GM19372 (cell line): ENCODE results near the gene FGF19.
"Not testable (repeated sequence)": the region's sequence is repeated elsewhere in the genome, so short reads cannot be mapped to it uniquely, and the experiment has no call there.

Experiments
- ATAC-seq: cut with Tn5 transposase; IDR thresholded peaks from one replicate; pipeline ENCODE4 v1.9.1; 2021; ENCODE audit warnings: mild to moderate bottlenecking, low read depth, moderate library complexity; ENCODE audit not compliant: unreplicated experiment

Gene FGF19

DNA sequence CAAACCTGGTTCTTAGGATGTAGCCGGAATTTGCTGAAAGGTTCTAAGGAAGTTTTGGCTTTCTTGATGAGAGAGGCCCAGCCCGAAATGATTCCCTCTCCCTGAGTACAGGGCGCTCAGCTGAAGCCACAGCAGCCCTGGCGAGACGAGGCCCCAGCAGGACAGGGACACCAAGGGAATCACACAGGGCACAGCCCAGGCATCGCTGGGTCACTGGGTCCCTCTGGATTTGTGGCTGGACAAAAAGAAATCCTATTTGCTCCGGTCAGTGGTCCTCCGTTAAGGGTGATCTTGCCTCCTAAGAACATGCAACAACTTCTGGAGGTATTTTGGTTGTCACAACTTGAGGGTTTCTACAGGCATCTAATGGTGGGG, 6.4 kb downstream of the FGF19 start:
- ATAC-seq = no peak

DNA sequence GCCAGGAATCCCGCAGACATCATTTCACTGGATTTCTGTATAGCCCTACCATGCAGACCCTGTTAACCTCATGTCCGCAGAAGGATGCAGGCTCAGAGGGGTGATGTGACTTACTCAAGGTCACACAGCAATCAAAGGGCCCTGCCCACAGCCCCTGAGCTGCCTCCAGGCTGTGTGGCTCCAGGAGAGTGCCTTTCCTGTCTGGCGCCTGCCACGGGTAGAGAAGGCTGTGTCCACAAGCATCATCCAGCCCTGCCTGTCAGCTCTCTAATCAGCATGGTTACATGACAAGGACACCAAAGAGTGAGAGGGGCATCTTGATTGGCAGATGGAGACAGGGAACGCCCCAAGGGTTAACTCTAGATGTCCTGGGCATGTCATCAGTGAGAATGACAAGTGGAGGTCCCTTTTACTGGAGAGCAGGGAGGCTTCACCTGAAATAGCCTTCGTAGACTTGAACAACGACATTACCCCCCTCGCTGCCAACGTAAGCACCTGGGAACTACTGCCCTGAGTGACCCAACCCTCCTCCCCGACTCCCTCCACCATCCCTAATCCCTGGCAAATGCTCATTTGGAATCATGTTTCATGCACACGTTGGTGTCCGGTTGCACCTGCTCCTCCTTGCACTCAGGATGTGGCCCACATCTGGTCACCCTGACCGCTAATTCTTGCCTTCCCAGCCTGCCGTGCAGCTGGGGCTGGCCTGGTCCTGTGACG, 6.9 kb downstream of the FGF19 start:
- ATAC-seq = no peak

DNA sequence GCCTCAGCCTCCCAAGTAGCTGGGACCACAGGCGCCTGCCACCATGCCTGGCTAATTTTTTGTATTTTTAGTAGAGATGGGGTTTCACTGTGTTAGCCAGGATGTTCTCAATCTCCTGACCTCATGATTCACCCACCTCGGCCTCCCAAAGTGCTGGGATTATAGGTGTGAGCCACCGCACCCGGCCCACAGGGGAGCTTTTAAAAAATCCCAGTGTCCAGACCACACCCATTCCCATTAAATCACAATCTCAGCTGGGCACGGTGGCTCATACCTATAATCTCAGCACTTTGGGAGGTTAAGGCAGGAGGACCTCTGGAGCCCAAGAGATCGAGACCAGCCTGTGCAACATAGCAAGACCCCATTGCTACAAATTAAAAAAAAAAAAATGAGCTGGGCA, 7.8 kb downstream of the FGF19 start:
- ATAC-seq = not testable (repeated sequence)

DNA sequence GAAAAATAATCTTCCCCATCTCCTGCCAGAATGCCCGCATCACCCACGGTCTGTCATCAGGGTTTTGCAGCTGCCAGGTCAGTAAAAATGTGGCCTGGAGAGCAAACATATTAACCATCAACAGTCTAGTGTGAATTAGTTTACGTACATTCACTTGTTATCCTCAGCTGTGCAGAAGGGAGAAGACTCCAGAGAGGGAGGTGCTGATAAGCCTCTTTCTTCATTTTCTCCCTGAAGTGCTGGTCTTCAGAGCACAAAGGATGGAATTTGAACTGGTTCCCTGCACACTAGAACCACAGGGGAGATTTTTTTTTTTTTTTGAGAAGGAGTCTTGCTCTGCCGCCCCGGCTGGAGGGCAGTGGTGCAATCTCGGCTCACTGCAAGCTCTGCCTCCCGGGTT, 8.2 kb downstream of the FGF19 start:
- no peak for ATAC-seq

DNA sequence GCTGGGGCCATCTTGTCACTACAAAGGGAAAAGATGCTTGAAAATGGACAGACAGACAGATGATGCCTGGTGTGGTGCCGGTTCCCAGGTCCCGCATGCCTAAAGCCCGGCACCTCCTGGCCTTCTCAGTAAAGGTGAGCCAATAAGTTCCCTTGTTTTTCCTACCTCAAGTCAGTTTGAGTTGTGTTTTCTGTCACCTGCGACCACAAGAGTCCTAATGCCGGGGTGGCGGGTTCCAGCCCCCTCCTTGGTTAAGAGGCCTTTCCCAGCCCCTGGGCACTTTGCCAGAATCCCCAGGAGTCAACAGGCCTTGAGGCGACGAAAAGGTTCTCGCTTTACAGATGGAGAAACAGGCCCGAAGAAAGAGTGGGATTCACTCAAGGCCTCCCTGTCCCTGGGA, 9.0 kb downstream of the FGF19 start:
- no peak for ATAC-seq

DNA sequence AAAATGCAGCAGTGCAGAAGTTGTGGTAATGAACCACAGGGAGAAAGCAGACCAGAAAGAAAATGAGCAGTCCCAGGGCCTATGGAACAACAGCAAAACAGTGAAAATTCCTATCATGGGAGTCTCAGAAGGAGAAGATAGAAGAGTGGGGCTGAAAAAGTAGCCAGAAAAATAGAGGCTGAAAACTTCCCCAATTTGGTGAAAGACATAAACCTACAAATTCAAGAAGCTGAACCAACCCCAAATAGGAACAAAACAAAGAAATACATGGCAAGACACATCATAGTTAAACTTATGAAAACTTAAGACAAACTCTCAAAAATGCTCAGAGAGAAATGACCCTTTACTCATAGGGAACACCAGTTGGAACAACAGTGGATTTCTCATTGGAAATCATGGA, 11.4 kb downstream of the FGF19 start:
- ATAC-seq = no peak

DNA sequence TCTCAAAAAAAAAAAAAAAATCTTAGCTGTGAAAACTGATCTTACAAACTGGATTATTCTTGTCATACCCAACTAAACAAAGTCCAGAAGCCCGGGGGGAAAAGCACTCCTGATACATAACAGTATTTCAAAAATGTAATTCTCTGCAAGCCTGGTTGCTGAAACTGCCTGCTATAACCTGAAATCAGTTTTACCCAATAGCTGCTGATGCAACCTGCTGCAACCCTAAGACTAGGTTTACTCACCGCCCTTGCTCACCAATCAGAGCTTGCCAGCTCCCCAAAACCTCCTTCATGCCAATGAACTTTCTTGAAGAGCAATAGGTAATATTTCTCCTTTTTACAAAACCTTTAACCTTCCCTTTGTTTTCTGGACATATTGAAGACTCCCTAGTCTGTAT, 12.4 kb downstream of the FGF19 start:
- ATAC-seq = no peak

DNA sequence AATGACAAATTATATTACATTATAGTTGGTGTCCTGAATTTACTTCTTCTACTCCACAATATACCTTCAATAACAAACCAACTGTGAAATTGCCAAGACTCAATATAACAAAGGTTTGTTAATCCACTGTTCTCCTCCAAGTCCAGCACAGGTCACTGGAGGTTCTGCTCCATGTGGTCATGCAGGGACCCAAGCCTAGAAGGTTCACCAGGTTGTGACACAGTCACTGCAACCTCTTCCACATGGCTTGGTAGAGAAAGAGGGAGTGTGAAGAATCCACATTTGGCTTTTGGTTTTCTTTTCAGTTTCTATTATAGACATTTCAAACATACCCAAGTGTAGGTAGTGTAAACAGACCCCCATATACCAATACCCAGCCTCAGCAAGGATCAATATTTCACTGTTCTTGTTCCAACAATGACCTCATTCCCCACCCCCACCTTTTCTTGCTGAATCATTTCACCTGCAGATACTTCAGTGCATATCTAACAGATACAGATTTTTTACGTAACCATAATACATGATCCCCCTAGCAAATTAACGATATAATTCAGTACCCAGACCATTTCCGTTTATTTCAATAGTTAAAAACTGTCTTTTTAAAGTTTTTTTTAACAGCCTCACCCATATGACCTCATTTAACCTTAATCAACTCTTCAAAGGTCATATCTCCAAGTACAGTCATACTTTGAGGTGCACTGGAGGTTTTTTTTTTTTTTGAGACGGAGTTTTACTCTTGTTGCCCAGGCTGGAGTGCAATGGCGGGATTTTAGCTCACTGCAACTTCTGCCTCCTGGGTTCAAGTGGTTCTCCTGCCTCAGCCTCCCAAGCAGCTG, 14.1 kb downstream of the FGF19 start:
- no peak for ATAC-seq

DNA sequence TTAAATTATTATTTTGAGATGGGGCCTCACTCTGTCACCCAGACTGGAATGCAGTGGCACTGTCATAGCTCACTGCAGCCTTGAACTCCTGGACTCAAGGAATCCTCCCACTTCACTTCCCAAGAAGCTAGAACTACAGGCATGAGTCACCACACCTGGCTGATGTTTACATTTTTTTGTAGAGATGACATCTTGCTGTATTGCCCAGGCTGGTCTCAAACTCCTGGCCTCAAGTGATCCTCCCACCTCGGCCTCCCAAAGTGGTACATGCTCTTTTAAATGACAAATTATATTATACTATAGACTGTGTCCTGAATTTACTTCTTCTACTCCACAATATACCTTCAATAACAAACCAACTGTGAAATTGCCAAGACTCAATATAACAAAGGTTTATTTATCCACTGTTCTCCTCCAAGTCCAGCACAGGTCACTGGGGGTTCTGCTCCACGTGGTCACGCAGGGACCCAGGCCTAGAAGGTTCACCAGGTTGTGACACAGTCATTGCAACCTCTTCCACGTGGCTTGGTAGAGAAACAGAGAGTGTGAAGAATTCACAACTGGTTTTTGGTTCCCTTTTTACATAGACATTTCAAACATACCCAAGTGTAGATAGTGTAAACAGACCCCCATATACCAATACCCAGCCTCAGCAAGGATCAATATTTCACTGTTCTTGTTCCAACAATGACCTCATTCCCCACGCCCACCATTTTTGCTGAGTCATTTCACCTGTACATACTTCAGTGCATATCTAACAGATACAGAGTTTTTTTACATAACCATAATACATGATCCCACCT, 15.7 kb downstream of the FGF19 start:
- not testable (repeated sequence) for ATAC-seq

DNA sequence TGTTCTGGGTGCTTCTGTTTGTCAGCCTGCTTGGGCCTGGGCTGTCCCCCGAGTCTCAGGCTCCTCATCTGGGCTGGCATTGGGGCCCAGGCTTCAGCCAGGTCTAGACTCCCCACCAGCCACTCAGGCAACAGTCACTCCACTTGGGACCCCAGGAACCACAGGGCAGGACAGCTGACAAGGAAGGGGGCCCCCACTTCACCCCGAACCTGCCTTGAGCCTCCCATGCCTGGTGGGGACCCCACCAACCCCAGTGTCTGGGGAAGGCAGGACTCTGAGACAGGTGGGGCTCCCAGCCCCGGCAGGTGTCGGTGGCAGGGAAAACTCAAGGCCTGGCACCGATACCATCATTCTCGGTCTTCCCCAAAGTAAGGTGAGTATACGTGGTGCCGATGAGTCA, 17.0 kb downstream of the FGF19 start:
- ATAC-seq = no peak

DNA sequence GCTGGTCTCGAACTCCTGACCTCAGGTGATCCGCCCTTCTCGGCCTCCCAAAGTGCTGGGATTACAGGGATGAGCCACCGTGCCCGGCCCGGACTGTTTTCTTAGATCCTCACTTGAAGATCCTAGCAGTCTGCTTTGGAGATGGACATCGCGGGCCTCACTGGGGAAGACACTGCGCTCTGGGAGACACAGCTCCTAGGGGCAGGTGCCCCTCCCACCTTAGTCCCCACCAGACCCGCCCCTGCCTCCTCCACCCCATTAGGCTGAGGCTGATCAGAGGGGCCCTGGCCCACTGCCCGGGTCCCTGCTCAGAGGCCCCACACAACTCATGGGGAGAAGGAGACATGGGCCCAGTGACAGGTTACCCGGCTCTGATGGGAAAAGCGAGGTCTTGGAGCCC, 17.4 kb downstream of the FGF19 start:
- ATAC-seq = no peak

DNA sequence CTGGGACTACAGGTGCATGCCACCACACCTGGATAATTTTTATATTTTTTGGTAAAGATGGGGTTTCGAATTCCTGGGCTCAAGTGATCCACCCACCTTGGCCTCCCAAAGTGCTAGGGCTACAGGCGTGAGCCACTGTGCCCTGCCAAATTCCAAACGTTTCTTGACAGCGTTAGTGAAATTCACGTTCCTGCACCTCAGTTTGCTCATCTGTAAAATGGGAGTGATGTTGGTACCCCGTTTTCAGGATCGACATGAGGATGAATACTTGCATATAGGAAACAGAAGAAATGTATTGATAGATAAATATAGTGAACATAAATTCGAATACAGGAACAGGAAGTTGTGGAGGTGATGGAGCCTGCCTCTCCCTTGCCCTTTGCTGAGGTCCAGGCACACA, 18.5 kb downstream of the FGF19 start:
- ATAC-seq = no peak

DNA sequence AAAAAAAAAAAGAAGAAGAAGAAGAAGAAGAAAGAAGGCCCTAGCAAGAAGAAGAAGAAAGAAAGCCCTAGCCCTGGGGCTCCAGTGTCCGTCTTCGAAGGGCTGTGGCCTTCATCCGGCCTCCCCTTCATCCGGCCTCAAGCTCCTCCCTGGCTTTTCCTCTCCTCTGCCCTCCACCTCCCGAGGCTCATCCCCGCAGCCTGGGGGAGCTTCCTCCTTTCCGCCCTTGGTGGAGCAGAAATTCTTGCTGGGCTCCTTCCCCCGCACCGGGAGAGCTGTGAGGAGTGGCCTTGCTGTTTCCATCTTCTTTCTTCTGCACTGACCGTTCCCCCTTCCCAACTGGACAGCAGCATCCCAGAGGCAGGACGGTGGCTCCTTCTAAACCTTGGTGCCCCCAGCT, 19.2 kb downstream of the FGF19 start:
- ATAC-seq = no peak

DNA sequence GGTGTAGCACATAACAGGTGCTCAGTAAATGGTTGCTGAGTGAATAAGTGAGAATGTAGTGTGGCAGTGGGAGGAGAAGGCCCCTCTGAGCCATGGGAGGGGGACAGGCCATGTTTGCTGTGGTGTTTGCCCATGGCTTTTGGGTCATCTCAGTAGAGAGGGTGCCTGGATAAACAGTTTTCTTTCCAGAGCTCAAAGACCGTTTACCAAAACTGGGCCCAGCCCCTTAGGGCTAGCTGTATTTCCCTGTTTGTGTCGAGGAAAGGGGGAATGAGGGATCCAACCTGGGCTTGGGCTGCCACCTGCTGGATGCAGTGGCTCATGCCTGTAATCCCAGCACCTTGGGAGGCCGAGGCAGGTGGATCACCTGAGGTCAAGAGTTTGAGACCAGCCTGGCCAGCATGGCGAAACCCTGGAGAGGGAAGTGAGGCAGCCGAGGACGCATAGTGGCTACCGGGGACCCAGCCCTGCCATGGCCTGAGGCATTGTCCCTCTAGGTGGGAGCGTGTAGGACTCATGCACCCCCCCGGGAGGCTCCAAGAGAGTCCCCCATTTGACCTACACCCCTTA, 20.0 kb downstream of the FGF19 start:
- no peak for ATAC-seq

DNA sequence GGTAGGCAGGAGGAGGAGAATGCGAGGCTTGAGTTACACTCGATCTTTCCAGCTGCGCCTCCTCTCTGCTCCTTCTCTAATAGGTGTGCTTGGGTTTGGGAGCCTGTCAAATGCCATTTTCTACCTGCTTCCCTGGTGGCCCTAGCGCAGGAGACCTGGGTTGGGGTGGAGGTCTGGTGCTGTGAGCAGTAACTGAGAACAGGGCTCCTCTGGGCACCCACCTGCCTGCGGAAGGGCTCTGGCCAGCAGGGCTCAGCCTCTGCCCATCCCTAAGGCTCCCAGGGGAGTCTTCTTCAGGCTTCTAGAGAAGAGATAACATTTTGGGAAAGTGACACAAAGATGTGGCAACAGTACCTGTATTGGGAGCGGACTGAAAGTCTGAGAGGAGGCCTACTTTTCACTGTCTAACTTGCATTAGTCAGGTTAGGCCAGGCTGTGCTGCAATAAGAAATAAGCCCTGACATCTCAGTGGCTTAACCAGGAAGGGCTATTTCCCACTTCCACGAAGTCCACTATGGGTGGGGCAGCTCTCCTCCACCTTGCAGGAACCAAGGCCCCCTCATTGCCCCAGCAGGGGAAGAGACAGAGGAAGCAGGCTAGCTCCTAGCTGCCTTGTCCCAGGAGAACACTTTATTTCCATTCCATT, 21.0 kb downstream of the FGF19 start:
- no peak for ATAC-seq

DNA sequence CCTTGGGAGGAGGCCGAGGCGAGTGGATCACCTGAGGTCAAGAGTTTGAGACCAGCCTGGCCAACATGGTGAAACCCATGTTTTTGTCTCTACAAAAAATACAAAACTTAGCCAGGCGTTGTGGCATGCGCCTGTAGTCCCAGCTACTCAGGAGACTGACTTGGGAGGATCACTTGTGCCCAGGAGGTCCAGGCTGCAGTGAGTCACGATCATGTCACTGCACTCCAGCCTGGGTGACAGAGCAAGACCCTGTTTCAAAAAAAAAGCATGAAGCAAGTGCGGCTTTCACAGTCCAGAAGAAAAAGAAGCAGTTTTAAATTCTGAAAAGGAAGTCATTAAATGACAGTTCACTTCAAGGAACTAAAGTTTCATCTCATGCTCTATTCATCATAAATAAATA, 21.6 kb downstream of the FGF19 start:
- ATAC-seq = no peak

DNA sequence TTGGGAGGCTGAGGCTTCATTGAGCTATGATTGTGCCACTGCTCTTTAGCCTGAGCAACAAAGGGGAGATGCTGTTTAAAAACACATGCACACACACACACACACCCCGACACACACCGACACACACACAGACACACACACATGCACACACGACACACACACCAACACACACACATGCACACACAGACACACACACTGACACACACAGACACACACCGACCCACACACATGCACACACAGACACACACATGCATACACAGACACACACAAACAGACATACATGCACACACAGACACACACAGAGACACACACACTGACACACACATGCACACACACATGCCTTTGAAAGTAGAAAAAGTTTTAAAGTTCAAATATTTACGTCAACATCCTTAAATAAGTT, 23.1 kb downstream of the FGF19 start:
- no peak for ATAC-seq

DNA sequence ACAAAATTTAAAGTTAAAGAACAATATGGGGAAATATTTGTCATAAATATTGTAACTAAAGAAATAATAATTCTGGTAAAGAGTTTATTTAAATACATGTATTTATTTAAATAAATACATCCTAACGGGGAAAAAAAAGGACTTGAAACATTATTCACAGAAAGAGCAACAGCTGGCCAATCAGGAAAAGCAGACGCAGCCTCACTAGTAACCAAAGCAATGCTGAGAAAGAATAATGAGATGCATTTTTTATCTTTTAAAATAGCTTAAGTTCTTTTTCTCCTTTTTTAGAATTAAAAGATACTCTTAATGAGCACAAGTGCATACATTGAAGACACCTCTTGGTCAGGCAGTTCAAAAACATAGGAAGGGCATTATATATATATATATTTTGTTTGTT, 26.1 kb downstream of the FGF19 start:
- no peak for ATAC-seq

DNA sequence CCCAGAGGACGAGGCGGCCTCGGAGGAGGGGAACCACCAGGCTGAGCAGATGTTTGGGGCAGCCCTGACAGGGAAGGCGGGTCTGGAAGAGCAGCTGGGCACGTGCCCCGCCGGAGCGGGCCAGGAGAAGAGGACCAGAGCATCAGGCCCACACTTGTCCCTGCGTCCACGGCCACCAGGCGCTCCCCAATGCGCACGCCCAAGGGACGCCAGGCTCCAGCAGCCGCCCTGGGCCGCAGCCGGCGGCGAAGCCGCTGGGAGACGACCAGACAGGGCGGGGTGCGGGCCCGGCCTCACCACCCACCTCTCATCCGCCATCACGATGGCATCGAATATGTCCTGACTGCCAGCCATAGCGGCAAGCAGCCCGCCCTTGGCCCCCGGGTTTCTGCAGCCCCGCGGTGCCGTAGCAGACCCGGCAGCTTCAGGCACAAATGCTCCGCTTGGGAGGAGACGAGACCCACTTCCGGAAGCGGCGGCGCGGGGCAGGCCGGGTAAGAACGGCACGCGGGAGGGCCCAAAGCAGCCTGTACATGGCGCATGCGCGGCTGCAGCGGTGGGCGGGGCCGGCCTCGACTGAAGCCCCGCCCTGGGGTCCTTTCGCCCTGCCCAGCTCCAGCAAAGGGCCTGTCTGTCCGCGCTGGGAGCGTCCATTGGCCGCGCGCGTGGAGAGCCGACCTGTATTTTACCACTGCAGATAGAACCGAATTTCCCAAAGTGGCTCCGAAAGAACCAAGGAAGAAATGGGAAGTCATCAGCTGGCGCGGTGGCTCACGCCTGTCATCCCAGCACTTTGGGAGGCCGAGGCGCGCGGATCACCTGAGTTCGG, 28.7 kb downstream of the FGF19 start, which contains the start of gene LTO1:
TSS of gene LTO1 (minus strand) at position 468 of the 829 bp plus-strand sequence. CDS start at position 354, 114 bp downstream.
- peak; percentile 93 for ATAC-seq
